ENCODE results near the gene KIAA1671. TPM values are rescaled to one million over a fixed set of nuclear protein-coding genes. Genes with fewer than 3 reads are reported as not detected.

KIAA1671 gene
- total RNA-seq, 4 donors from 2014 or later, result 83.1 to 162 (median 105) TPM

DNA sequence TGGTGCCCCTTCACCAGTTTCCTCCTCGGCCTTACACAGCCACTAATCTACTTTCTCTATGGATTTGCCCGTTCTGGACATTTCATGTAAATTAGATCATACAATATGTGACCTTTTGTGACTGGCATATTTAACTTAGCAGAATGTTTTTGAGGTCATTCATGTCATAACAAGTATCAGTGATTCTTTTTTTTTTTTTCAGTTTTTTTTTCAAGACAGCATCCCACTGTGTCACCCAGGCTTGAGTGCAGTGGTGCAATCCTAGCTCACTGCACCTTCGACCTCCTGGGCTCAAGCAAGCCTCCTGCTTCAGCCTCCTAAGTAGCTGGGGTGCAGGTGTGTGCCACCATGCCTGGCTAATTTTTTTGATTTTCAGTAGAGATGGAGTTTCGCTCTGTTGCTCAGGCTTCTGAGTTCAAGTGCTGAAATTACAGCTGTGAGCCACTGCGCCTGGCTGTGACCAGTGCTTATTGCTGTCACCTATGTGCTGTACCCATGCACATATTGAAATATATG is 22.7 kb downstream of the KIAA1671 start:
- no peaks in the 10 kb centered on the region for H3K9me3 ChIP-seq
- H3K4me1 ChIP-seq, result peaks cover 23 to 62% (median 38%) of the 10 kb centered on the region in 4 donors
- no peak for DNase-seq
- no peaks in the 10 kb centered on the region for H3K27me3 ChIP-seq
- TF ChIP-seq POLR2A (IDR thresholded peaks at IDR 0.05) (no peak), POLR2AphosphoS5 (IDR thresholded peaks at IDR 0.05) (no peak)
- no peak overlapping the region for H3K4me3 ChIP-seq
- 71 to 80% methylated on average over 2 to 5 of the region's 5 CpGs for WGBS, 2 donors (ENCODE audit: low coverage in 1 of 2)
- H3K27ac ChIP-seq, result peak overlapping the region; percentile 70 to 89 (median 88)
- no peaks in the 10 kb centered on the region for H3K36me3 ChIP-seq
- intact Hi-C loops (cut with DNase I; ENCODE audit: low total_unique reads), result no loop called here
- in situ Hi-C loops (cut with MboI; ENCODE audit: low pct_ligation_motif_present in 1 of 4, low pct_unique_long_range_greater_than_20kb in 1 of 4, low sequenced_read_pairs in 3 of 4), result no loop called here

DNA sequence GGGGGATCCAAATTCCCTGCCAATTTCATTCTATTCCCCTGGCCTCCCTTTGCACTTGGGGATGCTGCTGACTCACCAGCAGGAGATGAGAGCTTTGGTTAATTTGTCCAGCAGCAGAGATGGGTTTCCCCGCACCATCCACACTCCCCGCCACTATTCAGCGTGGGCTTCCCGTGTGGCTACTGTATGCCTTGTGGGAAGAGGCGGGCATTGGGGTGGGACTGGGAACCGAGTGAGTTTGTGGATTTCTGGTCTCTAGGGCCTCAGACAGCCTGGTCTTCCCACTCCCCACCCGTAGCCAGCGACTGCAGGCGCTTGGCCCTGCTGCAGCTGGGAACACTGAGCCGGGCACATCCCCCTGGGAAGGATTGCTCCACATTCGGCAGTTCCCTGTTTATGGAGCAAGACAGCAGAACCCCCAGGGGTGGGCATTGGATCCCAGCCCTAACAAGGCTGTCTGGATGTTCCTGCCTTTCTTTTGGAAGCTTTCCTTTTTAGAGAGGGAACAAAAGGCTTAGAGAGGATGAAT is 23.4 kb downstream of the KIAA1671 start:
- DNase-seq, result no peak
- in situ Hi-C loops (cut with MboI; ENCODE audit: low pct_ligation_motif_present in 1 of 4, low pct_unique_long_range_greater_than_20kb in 1 of 4, low sequenced_read_pairs in 3 of 4), result no loop called here
- peak overlapping the region; percentile 84 to 89 (median 88) for H3K27ac ChIP-seq
- H3K4me3 ChIP-seq, result no peak overlapping the region
- H3K9me3 ChIP-seq, result no peaks in the 10 kb centered on the region
- H3K27me3 ChIP-seq, result no peaks in the 10 kb centered on the region
- peaks cover 23 to 63% (median 38%) of the 10 kb centered on the region in 4 donors for H3K4me1 ChIP-seq
- intact Hi-C loops (cut with DNase I; ENCODE audit: low total_unique reads), result no loop called here
- H3K36me3 ChIP-seq, result no peaks in the 10 kb centered on the region
- 63 to 80% methylated on average over 1 to 11 of the region's 11 CpGs for WGBS, 2 donors (ENCODE audit: low coverage in 1 of 2)
- TF ChIP-seq POLR2A (IDR thresholded peaks at IDR 0.05), result no peak
- no peak for TF ChIP-seq EP300 (IDR thresholded peaks at IDR 0.05; ENCODE audit: low read depth)
- no peak for TF ChIP-seq POLR2AphosphoS5 (IDR thresholded peaks at IDR 0.05)
- TF ChIP-seq CTCF (IDR thresholded peaks at IDR 0.05), result no peak

GRCh38 chr22:24976442-24977218 is 24.1 kb downstream of the KIAA1671 start:
- Histone ChIP-seq H3K9me3 (no peaks in the 10 kb centered on the region), H3K4me3 (no peak overlapping the region), H3K36me3 (no peaks in the 10 kb centered on the region), H3K27me3 (no peaks in the 10 kb centered on the region), H3K27ac (peak overlapping the region; percentile 84 to 89 (median 88)), H3K4me1 (peaks cover 23 to 66% (median 38%) of the 10 kb centered on the region in 4 donors)
- in situ Hi-C loops (cut with MboI; ENCODE audit: low pct_ligation_motif_present in 1 of 4, low pct_unique_long_range_greater_than_20kb in 1 of 4, low sequenced_read_pairs in 3 of 4) (no loop called here), intact Hi-C loops (cut with DNase I; ENCODE audit: low total_unique reads) (no loop called here)
- DNase-seq, result no peak
- 75% methylated on average over 18 of the region's 18 CpGs; no CpG with 5 or more reads in 1 of the 2 donors for WGBS, 2 donors (ENCODE audit: low coverage in 1 of 2)
- TF ChIP-seq EP300 (IDR thresholded peaks at IDR 0.05; ENCODE audit: low read depth) (no peak), POLR2A (IDR thresholded peaks at IDR 0.05) (no peak), POLR2AphosphoS5 (IDR thresholded peaks at IDR 0.05) (no peak), CTCF (IDR thresholded peaks at IDR 0.05) (no peak)

DNA sequence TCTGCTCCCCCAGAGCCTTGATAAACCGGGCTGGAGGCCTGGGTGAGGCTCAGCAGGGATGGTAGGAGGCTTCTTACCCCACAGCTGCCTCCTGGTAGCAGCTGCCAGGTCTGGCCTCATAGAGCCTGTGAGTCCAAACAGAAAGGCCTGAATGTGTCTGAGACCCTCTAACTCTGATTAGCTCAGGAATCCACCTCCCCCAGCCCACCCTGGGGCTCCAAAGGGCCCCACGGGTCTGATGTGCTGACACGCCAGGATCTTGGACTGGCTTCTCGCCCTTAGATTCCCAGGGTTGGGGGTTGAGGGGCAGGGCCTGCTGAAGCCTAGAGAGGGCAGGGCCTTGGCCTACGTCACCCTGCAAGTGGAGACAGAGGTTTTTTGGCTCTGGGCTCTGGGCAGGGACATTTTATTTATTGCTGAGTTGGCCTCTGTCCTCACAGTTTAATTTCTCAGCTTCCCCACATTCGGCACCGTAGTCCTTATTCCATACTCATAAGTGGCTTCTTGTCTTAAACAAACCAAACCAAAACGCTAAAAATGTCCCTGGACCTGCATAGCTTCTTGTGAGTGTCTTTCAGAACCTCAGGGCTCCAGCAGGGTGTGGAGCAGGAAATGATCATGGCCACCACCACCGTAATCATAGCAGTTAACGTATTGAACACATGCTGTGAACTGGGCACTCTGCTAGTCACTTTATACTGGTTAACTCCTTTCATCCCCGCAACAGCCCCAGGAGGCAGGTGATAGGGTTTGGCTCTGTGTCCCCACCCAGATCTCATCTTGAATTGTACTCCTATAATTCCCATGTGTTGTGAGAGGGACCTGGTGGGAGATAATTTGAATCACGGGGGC is 25.1 kb downstream of the KIAA1671 start:
- peak overlapping the region; percentile 84 to 89 (median 88) for H3K27ac ChIP-seq
- H3K4me1 ChIP-seq, result peaks cover 23 to 66% (median 38%) of the 10 kb centered on the region in 4 donors
- no peaks in the 10 kb centered on the region for H3K27me3 ChIP-seq
- WGBS, 2 donors (ENCODE audit: low coverage in 1 of 2), result 38 to 53% methylated on average over 3 to 12 of the region's 12 CpGs
- no peak overlapping the region for H3K4me3 ChIP-seq
- peak; percentile 68 for DNase-seq
- no peaks in the 10 kb centered on the region for H3K36me3 ChIP-seq
- TF ChIP-seq CTCF (IDR thresholded peaks at IDR 0.05) (peak in 1 of 5 experiments; percentile 20), POLR2A (IDR thresholded peaks at IDR 0.05) (no peak), EP300 (IDR thresholded peaks at IDR 0.05; ENCODE audit: low read depth) (no peak), POLR2AphosphoS5 (IDR thresholded peaks at IDR 0.05) (peak in 1 of 3 donors; percentile 45)
- intact Hi-C loops (cut with DNase I; ENCODE audit: low total_unique reads) (no loop called here), in situ Hi-C loops (cut with MboI; ENCODE audit: low pct_ligation_motif_present in 1 of 4, low pct_unique_long_range_greater_than_20kb in 1 of 4, low sequenced_read_pairs in 3 of 4) (no loop called here)
- H3K9me3 ChIP-seq, result no peaks in the 10 kb centered on the region

Data from transverse colon (tissue), 4 donors.